SU-DHL-6 (cell line): ENCODE results near the gene EYA2.

Experiments
- H2AFZ ChIP-seq: fragments of 200-600 bp; sonication (generic); 2 replicates; pipeline ENCODE4 v1.6.1; 2014; ENCODE audit warnings: low read depth, mild to moderate bottlenecking, moderate library complexity, mixed read lengths, antibody characterized with exemption, low read length; ENCODE audit not compliant: severe bottlenecking
- H3F3A ChIP-seq: fragments of 200-600 bp; shearing (Covaris generic); 2 replicates; pipeline ENCODE4 v1.6.0; 2016; ENCODE audit warnings: antibody characterized with exemption, mild to moderate bottlenecking; ENCODE audit not compliant: insufficient read depth
- H3K27ac ChIP-seq: fragments of 200-600 bp; sonication (generic); 2 replicates; pipeline ENCODE4 v1.5.1; 2016; ENCODE audit warnings: low read depth, mild to moderate bottlenecking, low read length, moderate library complexity, mixed read lengths
- H3K27me3 ChIP-seq: fragments of 200-600 bp; sonication (generic), shearing (Covaris generic); 2 replicates; pipeline ENCODE4 v1.6.0; 2014; ENCODE audit warnings: mild to moderate bottlenecking, low read length
- H3K36me3 ChIP-seq: fragments of 200-600 bp; sonication (generic); 2 replicates; pipeline ENCODE4 v1.6.1; 2014; ENCODE audit warnings: mild to moderate bottlenecking, low read length, mixed read lengths
- H3K4me2 ChIP-seq: fragments of 300-600, 200-600 bp; shearing (Covaris generic), sonication (generic); 2 replicates; pipeline ENCODE4 v1.6.0; 2014; ENCODE audit warnings: low read length, low read depth, mild to moderate bottlenecking; ENCODE audit not compliant: poor library complexity, severe bottlenecking
- H3K4me3 ChIP-seq: fragments of 200-600 bp; sonication (generic); 2 replicates; pipeline ENCODE4 v1.5.1; 2014; ENCODE audit warnings: antibody characterized with exemption, low read length, mild to moderate bottlenecking, mixed read lengths; ENCODE audit not compliant: insufficient read depth, poor library complexity, severe bottlenecking
- H3K79me2 ChIP-seq: fragments of 200-600 bp; sonication (generic); 2 replicates; pipeline ENCODE4 v1.6.1; 2014; ENCODE audit warnings: mild to moderate bottlenecking, low read length, moderate library complexity; ENCODE audit not compliant: insufficient read depth
- H3K9ac ChIP-seq: fragments of 200-600 bp; sonication (generic); 2 replicates; pipeline ENCODE4 v1.7.0; 2014; ENCODE audit warnings: mild to moderate bottlenecking, low read length
- H3K9me2 ChIP-seq: fragments of 200-600 bp; sonication (generic); replicated peaks from 2 replicates; pipeline ENCODE4 v1.6.1; 2014; ENCODE audit warnings: low read length; ENCODE audit not compliant: insufficient read depth
- H3K9me3 ChIP-seq: fragments of 200-600 bp; sonication (generic); 2 replicates; pipeline ENCODE4 v1.6.1; 2014; ENCODE audit warnings: low read length, mixed read lengths; ENCODE audit not compliant: insufficient read depth
- H4K20me1 ChIP-seq: fragments of 200-600 bp; sonication (generic); 2 replicates; pipeline ENCODE4 v1.6.1; 2014; ENCODE audit warnings: low read depth, mild to moderate bottlenecking, antibody characterized with exemption, low read length, moderate library complexity, mixed read lengths
- CTCF ChIP-seq: fragments of 200-600 bp; sonication (generic); IDR thresholded peaks from one replicate; pipeline ENCODE4 v1.5.1; 2017; ENCODE audit warnings: antibody characterized with exemption, mild to moderate bottlenecking, low read length, moderate library complexity; ENCODE audit not compliant: insufficient read depth, poor library complexity, severe bottlenecking
- EZH2phosphoT487 ChIP-seq: fragments of 200-600 bp; sonication (generic), shearing (Covaris generic); conservative IDR thresholded peaks from 2 replicates; pipeline ENCODE4 v1.6.1; 2018; ENCODE audit warnings: mild to moderate bottlenecking, antibody characterized with exemption, low read length, moderate library complexity, mixed read lengths

The EYA2 gene

GRCh38 chr20:47020231-47020630 lies 125.6 kb downstream of the EYA2 start:
- Histone ChIP-seq H3K4me2 (no peak overlapping the region), H2AFZ (no peak overlapping the region), H3K27me3 (no peaks in the 10 kb centered on the region), H3K9me2 (no peaks in the 10 kb centered on the region), H3K36me3 (no peaks in the 10 kb centered on the region), H3K79me2 (no peaks in the 10 kb centered on the region), H3K9me3 (no peaks in the 10 kb centered on the region), H4K20me1 (no peaks in the 10 kb centered on the region), H3K9ac (no peak overlapping the region), H3K4me3 (no peak overlapping the region), H3F3A (no peaks in the 10 kb centered on the region), H3K27ac (no peak overlapping the region)
- TF ChIP-seq CTCF (no peak), EZH2phosphoT487 (no peak)

- no peaks in the 10 kb centered on the region for H3K27me3 ChIP-seq
These were observed 127.2 kb downstream of the EYA2 start for GRCh38 chr20:47021850-47022249.

GRCh38 chr20:47024461-47024937 lies 129.9 kb downstream of the EYA2 start:
- no peak overlapping the region for H2AFZ ChIP-seq
- H3K9me2 ChIP-seq: no peaks in the 10 kb centered on the region
- no peak overlapping the region for H3K4me2 ChIP-seq
- no peaks in the 10 kb centered on the region for H3K27me3 ChIP-seq
- no peaks in the 10 kb centered on the region for H3F3A ChIP-seq
- no peaks in the 10 kb centered on the region for H3K36me3 ChIP-seq
- H3K4me3 ChIP-seq: no peak overlapping the region
- H3K79me2 ChIP-seq: no peaks in the 10 kb centered on the region
- TF ChIP-seq EZH2phosphoT487: no peak
- TF ChIP-seq CTCF: no peak
- H3K9ac ChIP-seq: no peak overlapping the region
- no peak overlapping the region for H3K27ac ChIP-seq
- no peaks in the 10 kb centered on the region for H4K20me1 ChIP-seq
- no peaks in the 10 kb centered on the region for H3K9me3 ChIP-seq

More at GRCh38 chr20:47021850-47022249, 127.2 kb downstream of the EYA2 start:
- no peaks in the 10 kb centered on the region for H3K79me2 ChIP-seq
- no peak overlapping the region for H3K4me3 ChIP-seq
- no peak overlapping the region for H3K27ac ChIP-seq
- H2AFZ ChIP-seq: no peak overlapping the region
- H3F3A ChIP-seq: no peaks in the 10 kb centered on the region
- no peak overlapping the region for H3K4me2 ChIP-seq
- H4K20me1 ChIP-seq: no peaks in the 10 kb centered on the region
- no peaks in the 10 kb centered on the region for H3K9me2 ChIP-seq
- TF ChIP-seq EZH2phosphoT487: no peak
- TF ChIP-seq CTCF: no peak
- no peaks in the 10 kb centered on the region for H3K9me3 ChIP-seq
- no peak overlapping the region for H3K9ac ChIP-seq
- H3K36me3 ChIP-seq: no peaks in the 10 kb centered on the region
